ENCODE measurements around the gene AGAP4.
"Not testable (repeated sequence)": the region's sequence is repeated elsewhere in the genome, so short reads cannot be mapped to it uniquely, and the experiment has no call there.

DNA sequence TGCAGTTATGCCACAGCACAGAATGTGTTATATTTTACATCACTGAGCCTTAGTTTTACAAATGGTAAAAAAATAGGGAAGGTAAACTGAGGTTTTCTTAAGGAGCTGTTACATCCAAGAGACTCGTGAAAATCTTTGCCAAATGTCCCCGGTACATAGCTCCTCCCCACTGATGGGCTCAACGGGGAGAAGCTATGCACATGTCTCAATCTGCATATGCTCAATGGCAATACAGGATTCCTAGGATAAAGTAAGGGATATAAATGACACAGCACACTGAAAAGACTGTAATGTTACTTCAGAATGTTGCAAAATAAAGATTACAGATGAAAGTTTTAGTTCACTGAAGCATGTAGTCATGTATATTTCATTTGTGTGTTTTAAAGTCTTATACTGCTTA, 17.0 kb upstream of the AGAP4 start:
- TF ChIP-seq CTCF, POLR2A (IDR thresholded peaks at IDR 0.05): not testable (repeated sequence)
